Keratinocyte (primary cell): ENCODE results near the gene URB2. TPM values are rescaled to one million over a fixed set of nuclear protein-coding genes. Genes with fewer than 3 reads are reported as not detected.

Source experiments
- DNase-seq: peaks from one replicate; pipeline ENCODE4 v3.0.0-alpha.2; 2011; ENCODE audit warnings: low read depth, missing footprints, low spot score
- FAIRE-seq: peaks from 2 replicates; lab custom pipeline; 2011; peaks lifted over from hg19 to GRCh38; lab: Jason Lieb, UNC
- H2AFZ ChIP-seq: 2 replicates; pipeline ENCODE4 v1.6.0; 2012; ENCODE audit warnings: low read length, control low read depth, inconsistent platforms; ENCODE audit not compliant: control insufficient read depth
- H3K27ac ChIP-seq: 2 replicates; pipeline ENCODE4 v1.5.1; 2011; ENCODE audit warnings: low read length; ENCODE audit not compliant: control insufficient read depth, insufficient read depth
- H3K27me3 ChIP-seq: 3 replicates; pipeline ENCODE4 v1.6.0; 2011; ENCODE audit warnings: low read length; ENCODE audit not compliant: control insufficient read depth, insufficient read depth; ENCODE audit errors: extremely low read depth
- H3K36me3 ChIP-seq, 2 experiments: 2 replicates in 1 of 2; 3 replicates in 1 of 2; pipeline ENCODE4 v1.5.1; 2011; ENCODE audit warnings: low read length in 2 of 2, mild to moderate bottlenecking in 1 of 2; ENCODE audit not compliant: control insufficient read depth in 2 of 2, insufficient read depth in 2 of 2; ENCODE audit errors: extremely low read depth in 1 of 2
- H3K4me1 ChIP-seq: 3 replicates; pipeline ENCODE4 v1.5.1; 2011; ENCODE audit warnings: low read length; ENCODE audit not compliant: control insufficient read depth, insufficient read depth; ENCODE audit errors: extremely low read depth
- H3K4me2 ChIP-seq: 3 replicates; pipeline ENCODE4 v1.6.0; 2011; ENCODE audit warnings: low read depth, low read length; ENCODE audit not compliant: control insufficient read depth, insufficient read depth; ENCODE audit errors: extremely low read depth
- H3K4me3 ChIP-seq, 3 experiments: fragments of 200-600 bp in 1 of 3; sonication (generic) in 1 of 3; 2 replicates in 2 of 3; 3 replicates in 1 of 3; pipeline ENCODE4 v1.5.1; 2011 to 2016; ENCODE audit warnings: low read length in 3 of 3, mild to moderate bottlenecking in 3 of 3, control low read depth in 2 of 3, inconsistent platforms in 1 of 3, low read depth in 1 of 3, mixed read lengths in 1 of 3, mixed run types in 1 of 3, moderate library complexity in 1 of 3; ENCODE audit not compliant: control insufficient read depth in 2 of 3, insufficient read depth in 2 of 3; ENCODE audit errors: extremely low read depth in 1 of 3
- H3K79me2 ChIP-seq: 2 replicates; pipeline ENCODE4 v1.6.0; 2012; ENCODE audit warnings: low read length; ENCODE audit not compliant: control insufficient read depth, insufficient read depth
- H3K9ac ChIP-seq: 3 replicates; pipeline ENCODE4 v1.6.0; 2011; ENCODE audit warnings: low read length; ENCODE audit not compliant: control insufficient read depth, insufficient read depth; ENCODE audit errors: extremely low read depth
- H3K9me1 ChIP-seq: 3 replicates; pipeline ENCODE4 v1.6.0; 2011; ENCODE audit warnings: low read length; ENCODE audit not compliant: control insufficient read depth, insufficient read depth; ENCODE audit errors: extremely low read depth
- H3K9me3 ChIP-seq: 2 replicates; pipeline ENCODE4 v1.5.1; 2012; ENCODE audit warnings: low read depth, low read length; ENCODE audit not compliant: control insufficient read depth
- H4K20me1 ChIP-seq: 3 replicates; pipeline ENCODE4 v1.6.0; 2011; ENCODE audit warnings: low read length; ENCODE audit not compliant: control insufficient read depth, insufficient read depth; ENCODE audit errors: extremely low read depth
- CTCF ChIP-seq, 3 experiments: IDR thresholded peaks in 1 of 3; conservative IDR thresholded peaks in 1 of 3; optimal IDR thresholded peaks in 1 of 3; 2 replicates in 2 of 3; 3 replicates in 1 of 3; pipeline versions ENCODE3 to v1.5.1; 2011; ENCODE audit warnings: low read length in 3 of 3, mild to moderate bottlenecking in 3 of 3, moderate library complexity in 2 of 3, control low read depth in 1 of 3, inconsistent platforms in 1 of 3; ENCODE audit not compliant: insufficient read depth in 2 of 3; ENCODE audit errors: extremely low read depth in 1 of 3
- EZH2 ChIP-seq: IDR thresholded peaks from one replicate; pipeline ENCODE4 v1.6.1; 2012; ENCODE audit warnings: inconsistent platforms, mild to moderate bottlenecking, low read length, moderate library complexity
- dilution Hi-C: fragments of 300-500 bp; cut with MboI; formaldehyde crosslinking; loops from one replicate; pipeline ENCODE4 v1.7.0; 2020; ENCODE audit warnings: low sequenced_read_pairs; ENCODE audit not compliant: extremely low pct_ligation_motif_present
- polyA plus RNA-seq, 5 experiments: library from polyadenylated mRNA; depleted of rRNA in 3 of 5; stranded (reverse) in 3 of 5; stranded (forward) in 1 of 5; unstranded in 1 of 5; fragments of >200 nt; gene quantifications; 1 replicate in 1 of 5; 2 replicates in 3 of 5; 3 replicates in 1 of 5; pipeline versions ENCODE4 v1.2.1 to v1.2.3, GENCODE V29; 2011 to 2012; ENCODE audit warnings: missing spikeins in 2 of 5, low read depth in 1 of 5, low replicate concordance in 1 of 5

Gene URB2
- polyA plus RNA-seq, 1 donor (not counting 4 experiments of a cell fraction or from before 2014, with no cell fraction given), result 8.5 TPM

- Histone ChIP-seq H3K9ac (no peak overlapping the region), H3K36me3 (no peaks in the 10 kb centered on the region), H3K4me3 (no peak overlapping the region), H2AFZ (no peak overlapping the region), H3K4me2 (no peak overlapping the region), H3K9me3 (no peaks in the 10 kb centered on the region), H3K4me1 (no peaks in the 10 kb centered on the region), H3K9me1 (no peaks in the 10 kb centered on the region), H4K20me1 (no peaks in the 10 kb centered on the region), H3K79me2 (no peaks in the 10 kb centered on the region), H3K27me3 (no peaks in the 10 kb centered on the region), H3K27ac (no peak overlapping the region)
- dilution Hi-C loops, result no loop called here
- TF ChIP-seq EZH2, result no peak
- TF ChIP-seq CTCF (optimal IDR thresholded peaks at IDR 0.05 in 1 of 3, IDR thresholded peaks at IDR 0.05 in 1 of 3, conservative IDR thresholded peaks at IDR 0.05 in 1 of 3; ENCODE audit: extremely low read depth in 1 of 3, insufficient read depth in 2 of 3, low read length in 3 of 3), result no peak
- no peak for DNase-seq
- FAIRE-seq, result no peak
Measured at GRCh38 chr1:229674042-229674441, 48.0 kb downstream of the URB2 start.

DNA sequence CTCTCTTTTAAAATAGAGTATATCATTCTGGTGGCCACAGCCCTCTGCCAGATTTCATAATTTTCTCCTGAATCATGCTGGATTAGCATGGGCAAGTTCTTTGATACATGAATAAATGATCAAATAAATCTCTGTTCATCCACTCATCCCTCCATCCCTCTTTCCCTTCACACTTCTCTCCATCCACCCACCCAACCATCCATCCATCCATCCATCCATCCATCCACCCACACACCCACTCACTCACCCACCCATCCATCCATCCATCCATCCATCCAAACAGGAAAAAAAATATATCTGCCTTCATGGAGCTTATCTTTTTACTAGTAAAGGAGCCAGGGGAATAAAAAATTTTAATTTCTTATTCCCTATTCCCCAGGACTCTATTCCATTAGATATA is 49.3 kb downstream of the URB2 start:
- DNase-seq, result no peak
- Histone ChIP-seq H3K9ac (no peak overlapping the region), H3K4me3 (no peak overlapping the region), H3K27me3 (no peaks in the 10 kb centered on the region), H3K27ac (no peak overlapping the region), H3K79me2 (no peaks in the 10 kb centered on the region), H3K4me2 (no peak overlapping the region), H4K20me1 (no peaks in the 10 kb centered on the region), H3K9me1 (no peaks in the 10 kb centered on the region), H2AFZ (no peak overlapping the region), H3K9me3 (no peaks in the 10 kb centered on the region), H3K4me1 (no peaks in the 10 kb centered on the region), H3K36me3 (no peaks in the 10 kb centered on the region)
- no peak for TF ChIP-seq CTCF (optimal IDR thresholded peaks at IDR 0.05 in 1 of 3, IDR thresholded peaks at IDR 0.05 in 1 of 3, conservative IDR thresholded peaks at IDR 0.05 in 1 of 3; ENCODE audit: extremely low read depth in 1 of 3, insufficient read depth in 2 of 3, low read length in 3 of 3)
- no peak for TF ChIP-seq EZH2
- dilution Hi-C loops, result no loop called here
- no peak for FAIRE-seq
